CD4-positive, alpha-beta T cell (primary cell): ENCODE data around the gene CABCOCO1. TPM values are rescaled to one million over a fixed set of nuclear protein-coding genes. Genes with fewer than 3 reads are reported as not detected.

ENCODE experiments used
- ATAC-seq: fragments of 200-7000 bp; cut with Tn5 transposase; one replicate; pipeline ENCODE4 v1.10.0; 2022; ENCODE audit warnings: mild to moderate bottlenecking; ENCODE audit not compliant: poor library complexity
- CTCF ChIA-PET: fragments of 350-600 bp; sonication (Branson Sonifier 250); formaldehyde crosslinking; loops from one replicate; lab custom pipeline; 2021; ENCODE audit warnings: antibody characterized with exemption, inconsistent platforms; lab: Charles Lee
- POLR2A ChIA-PET: fragments of 350-600 bp; sonication (Branson Sonifier 250); formaldehyde crosslinking; loops from one replicate; lab custom pipeline; 2021; ENCODE audit warnings: antibody characterized with exemption, inconsistent platforms; lab: Charles Lee
- DNase-seq, 14 experiments: peaks; one replicate each; pipeline ENCODE4 v3.0.0-alpha.2; 2013 to 2020; ENCODE audit warnings: mixed read lengths in 2 of 14
- H3K27ac ChIP-seq, 2 donors: one replicate each; pipeline versions ENCODE4 v1.5.1 to v1.7.0; 2013; ENCODE audit warnings: low read length in 2 of 2, low read depth in 1 of 2, mild to moderate bottlenecking in 1 of 2
- H3K27me3 ChIP-seq, 2 experiments: 1 replicate in 1 of 2; 2 replicates in 1 of 2; pipeline versions ENCODE4 v1.6.1 to v1.7.0; 2013; ENCODE audit warnings: low read length in 2 of 2, control low read depth in 1 of 2, mild to moderate bottlenecking in 1 of 2, moderate library complexity in 1 of 2; ENCODE audit not compliant: insufficient read depth in 2 of 2, control insufficient read depth in 1 of 2
- H3K36me3 ChIP-seq: one replicate; pipeline ENCODE4 v1.6.1; 2013; ENCODE audit warnings: low read length, control low read depth; ENCODE audit not compliant: insufficient read depth
- H3K4me1 ChIP-seq: one replicate; pipeline ENCODE4 v1.6.1; 2013; ENCODE audit warnings: low read length, control low read depth; ENCODE audit not compliant: insufficient read depth
- H3K4me3 ChIP-seq: one replicate; pipeline ENCODE4 v1.5.1; 2013; ENCODE audit warnings: mild to moderate bottlenecking, low read length, moderate library complexity
- H3K9me3 ChIP-seq, 2 experiments: 1 replicate in 1 of 2; 2 replicates in 1 of 2; pipeline versions ENCODE4 v1.6.1 to v1.7.0; 2013; ENCODE audit warnings: low read length in 2 of 2, mild to moderate bottlenecking in 2 of 2, control low read depth in 1 of 2, moderate library complexity in 1 of 2; ENCODE audit not compliant: control insufficient read depth in 1 of 2, insufficient read depth in 1 of 2
- H3K27ac Mint-ChIP-seq: one replicate; pipeline ENCODE4 v1.8.0; 2020; ENCODE audit warnings: mixed read lengths
- H3K27me3 Mint-ChIP-seq: one replicate; pipeline ENCODE4 v1.8.0; 2021; ENCODE audit warnings: mixed read lengths
- H3K36me3 Mint-ChIP-seq: one replicate; pipeline ENCODE4 v1.8.0; 2021; ENCODE audit warnings: low read depth, mixed read lengths
- H3K4me1 Mint-ChIP-seq: one replicate; pipeline ENCODE4 v1.8.0; 2021; ENCODE audit warnings: low read depth, mixed read lengths
- H3K4me3 Mint-ChIP-seq: one replicate; pipeline ENCODE4 v1.8.0; 2020; ENCODE audit warnings: mild to moderate bottlenecking, mixed read lengths
- H3K9me3 Mint-ChIP-seq: one replicate; pipeline ENCODE4 v1.8.0; 2020; ENCODE audit warnings: mixed read lengths
- intact Hi-C, 2 experiments: fragments of 100-400 bp; cut with DNase I in 1 of 2; cut with micrococcal nuclease in 1 of 2; formaldehyde crosslinking; loops; one replicate each; pipeline versions ENCODE4 v1.15.1 to v1.9.0; 2023 to 2025; cut with DNase I, micrococcal nuclease
- total RNA-seq, 174 experiments: library from RNA in 2 of 174; stranded (reverse) in 2 of 174; gene quantifications; one replicate each; pipeline ENCODE4 v1.2.3 and lab custom pipeline; 2021 to 2026
- TF ChIP-seq, protein P1 (sequence below): fragments of 200-600 bp; IDR thresholded peaks from one replicate; pipeline ENCODE4 v1.8.0; 2022; ENCODE audit warnings: antibody characterized with exemption, mild to moderate bottlenecking

The CABCOCO1 gene
- total RNA-seq, 2 experiments from 2014 or later = not detected

DNA sequence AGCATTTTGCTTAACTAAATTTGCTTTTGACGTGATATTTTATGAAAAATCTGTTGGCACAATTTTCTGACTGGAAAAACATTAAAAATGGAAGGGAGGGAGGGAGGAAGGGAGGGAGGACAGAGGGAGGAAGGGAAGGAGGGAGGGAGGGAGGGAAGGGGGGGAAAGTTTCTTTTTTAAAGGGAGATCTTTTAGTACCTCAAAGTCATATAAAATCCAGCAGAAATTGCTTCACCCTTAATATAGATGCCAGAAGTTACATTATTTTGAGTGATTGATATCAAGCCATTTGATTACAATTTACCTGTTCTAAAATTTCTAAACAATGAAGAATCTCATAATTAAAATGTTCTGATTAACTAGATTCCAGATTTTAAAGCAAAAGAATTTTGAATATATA is 68.9 kb downstream of the CABCOCO1 start:
- TF ChIP-seq, protein P1, sequence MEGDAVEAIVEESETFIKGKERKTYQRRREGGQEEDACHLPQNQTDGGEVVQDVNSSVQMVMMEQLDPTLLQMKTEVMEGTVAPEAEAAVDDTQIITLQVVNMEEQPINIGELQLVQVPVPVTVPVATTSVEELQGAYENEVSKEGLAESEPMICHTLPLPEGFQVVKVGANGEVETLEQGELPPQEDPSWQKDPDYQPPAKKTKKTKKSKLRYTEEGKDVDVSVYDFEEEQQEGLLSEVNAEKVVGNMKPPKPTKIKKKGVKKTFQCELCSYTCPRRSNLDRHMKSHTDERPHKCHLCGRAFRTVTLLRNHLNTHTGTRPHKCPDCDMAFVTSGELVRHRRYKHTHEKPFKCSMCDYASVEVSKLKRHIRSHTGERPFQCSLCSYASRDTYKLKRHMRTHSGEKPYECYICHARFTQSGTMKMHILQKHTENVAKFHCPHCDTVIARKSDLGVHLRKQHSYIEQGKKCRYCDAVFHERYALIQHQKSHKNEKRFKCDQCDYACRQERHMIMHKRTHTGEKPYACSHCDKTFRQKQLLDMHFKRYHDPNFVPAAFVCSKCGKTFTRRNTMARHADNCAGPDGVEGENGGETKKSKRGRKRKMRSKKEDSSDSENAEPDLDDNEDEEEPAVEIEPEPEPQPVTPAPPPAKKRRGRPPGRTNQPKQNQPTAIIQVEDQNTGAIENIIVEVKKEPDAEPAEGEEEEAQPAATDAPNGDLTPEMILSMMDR = no peak
- Histone ChIP-seq H3K4me1 (no peaks in the 10 kb centered on the region), H3K36me3 (no peaks in the 10 kb centered on the region), H3K4me3 (no peak overlapping the region), H3K27me3 (peaks cover 0 to 7% of the 10 kb centered on the region in 2 experiments), H3K27ac (no peak overlapping the region), H3K9me3 (no peaks in the 10 kb centered on the region)
- ChIA-PET POLR2A (no interaction called here), CTCF (no interaction called here)
- ATAC-seq = no peak
- Mint-ChIP-seq H3K4me1 (no peaks in the 10 kb centered on the region), H3K27me3 (peaks cover 47% of the 10 kb centered on the region), H3K4me3 (no peak overlapping the region), H3K9me3 (no peaks in the 10 kb centered on the region), H3K36me3 (no peaks in the 10 kb centered on the region), H3K27ac (no peak overlapping the region)
- intact Hi-C loops = loop anchor here (5.0 kb wide), 2 partner anchors 589 to 914 kb away; no protein-coding TSS in a partner anchor
- no peak for DNase-seq

DNA sequence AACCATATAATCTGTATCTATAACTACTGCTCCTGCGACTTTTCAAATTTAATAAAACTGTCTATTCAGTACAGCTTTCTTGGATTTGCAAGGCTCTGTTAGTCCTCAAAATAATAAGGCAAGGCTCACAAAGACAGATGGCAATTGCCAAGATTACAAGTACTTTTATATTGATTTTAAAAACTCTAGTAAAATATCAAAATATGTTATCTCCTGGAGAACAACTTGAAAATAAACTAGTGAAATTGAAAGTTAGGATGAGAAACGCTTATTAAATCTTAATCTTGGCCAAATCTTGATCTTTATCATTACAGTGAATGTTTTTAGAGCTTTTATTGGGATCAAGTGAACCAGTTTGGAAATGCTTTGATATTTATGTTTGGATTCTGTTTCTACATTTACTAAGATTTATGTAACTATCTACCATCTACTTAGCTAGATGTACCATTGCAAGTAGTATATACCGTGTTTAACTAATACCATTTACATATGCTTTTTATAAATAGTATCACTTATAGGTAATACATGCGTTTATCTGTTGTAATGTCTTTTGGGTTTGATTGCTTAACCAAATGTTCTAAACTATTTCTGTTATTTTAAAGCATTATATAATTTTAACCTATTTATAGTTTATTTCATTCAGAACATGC is 70.0 kb downstream of the CABCOCO1 start:
- Histone ChIP-seq H3K4me1 (no peaks in the 10 kb centered on the region), H3K27ac (no peak overlapping the region), H3K9me3 (no peaks in the 10 kb centered on the region), H3K27me3 (peaks cover 0 to 10% of the 10 kb centered on the region in 2 experiments), H3K36me3 (no peaks in the 10 kb centered on the region), H3K4me3 (no peak overlapping the region)
- H3K9me3 Mint-ChIP-seq = no peaks in the 10 kb centered on the region
- no peak overlapping the region for H3K4me3 Mint-ChIP-seq
- ChIA-PET CTCF (interaction anchor here (1.0 kb wide), 1 partner anchor 12 kb away, joined by 4 read pairs; no protein-coding TSS in a partner anchor), POLR2A (interaction anchor here (0.5 kb wide), 1 partner anchor 135 kb away, joined by 4 read pairs; no protein-coding TSS in a partner anchor)
- peaks cover 47% of the 10 kb centered on the region for H3K27me3 Mint-ChIP-seq
- ATAC-seq (no peak), DNase-seq (no peak)
- H3K27ac Mint-ChIP-seq = no peak overlapping the region
- intact Hi-C loops = loop anchor here (5.0 kb wide), 2 partner anchors 590 to 915 kb away; no protein-coding TSS in a partner anchor
- H3K36me3 Mint-ChIP-seq = no peaks in the 10 kb centered on the region
- TF ChIP-seq, protein P1 = no peak
- H3K4me1 Mint-ChIP-seq = no peaks in the 10 kb centered on the region

DNA sequence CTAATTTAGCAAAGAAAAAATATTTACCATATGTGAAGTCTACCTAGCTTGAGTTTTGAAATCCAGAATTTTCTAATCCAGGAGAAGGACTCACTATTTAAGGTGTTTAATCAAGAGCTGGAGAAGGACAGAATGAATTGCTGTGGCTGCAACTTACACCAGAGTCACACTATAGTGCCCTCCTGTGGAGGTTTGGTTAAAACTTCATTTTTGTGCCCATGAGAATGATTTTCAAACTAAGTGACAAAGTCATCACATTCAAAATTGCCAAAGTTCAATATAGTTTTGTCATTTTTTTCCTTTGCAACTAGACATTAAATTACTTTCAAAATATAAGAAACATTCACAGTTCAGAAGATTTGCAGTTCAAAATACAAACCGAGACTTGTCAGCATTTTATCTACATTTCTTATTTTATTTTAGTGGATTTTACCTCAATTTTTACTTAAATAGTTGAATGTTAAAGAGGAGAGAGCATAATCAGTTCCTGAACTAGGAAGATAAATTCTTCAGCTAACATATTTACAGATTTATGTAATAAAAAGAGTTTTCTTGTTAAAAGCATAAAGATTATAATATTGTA is 70.7 kb downstream of the CABCOCO1 start:
- H3K4me3 Mint-ChIP-seq = no peak overlapping the region
- no peaks in the 10 kb centered on the region for H3K4me1 Mint-ChIP-seq

More for the DNA sequence above, 70.7 kb downstream of the CABCOCO1 start:
- Histone ChIP-seq H3K36me3 (no peaks in the 10 kb centered on the region), H3K27me3 (peaks cover 0 to 14% of the 10 kb centered on the region in 2 experiments), H3K4me3 (no peak overlapping the region), H3K4me1 (no peaks in the 10 kb centered on the region), H3K27ac (no peak overlapping the region), H3K9me3 (no peaks in the 10 kb centered on the region)
- Mint-ChIP-seq H3K9me3 (no peaks in the 10 kb centered on the region), H3K27ac (no peak overlapping the region), H3K27me3 (peaks cover 47% of the 10 kb centered on the region), H3K36me3 (no peaks in the 10 kb centered on the region)
- DNase-seq = peak in 3 of 14 experiments; percentile 22 to 30 (median 27)
- no peak for ATAC-seq
- intact Hi-C loops = loop anchor here (5.0 kb wide), 2 partner anchors 591 to 916 kb away; no protein-coding TSS in a partner anchor
- CTCF ChIA-PET = interaction anchor here (0.5 to 1.0 kb wide), 2 partner anchors 11 to 1505 kb away, joined by 4 read pairs; no protein-coding TSS in a partner anchor
- TF ChIP-seq, protein P1 = peak; percentile 65
- POLR2A ChIA-PET = no interaction called here
